Measurements from ENCODE around the gene PAK1. TPM values are rescaled to one million over a fixed set of nuclear protein-coding genes. Genes with fewer than 3 reads are reported as not detected.
"Not testable (repeated sequence)": the region's sequence is repeated elsewhere in the genome, so short reads cannot be mapped to it uniquely, and the experiment has no call there.

The PAK1 gene
- total RNA-seq, 2 donors from 2014 or later = 12.5 to 15.2 TPM

- no peak for DNase-seq (ENCODE audit: low spot score)
- TF ChIP-seq CTCF (IDR thresholded peaks at IDR 0.05) = no peak
- H3K9me3 ChIP-seq = no peaks in the 10 kb centered on the region
- H3K27me3 ChIP-seq = no peaks in the 10 kb centered on the region
- no peak overlapping the region for H3K27ac ChIP-seq
- H3K4me3 ChIP-seq = no peak overlapping the region
- peaks cover 0 to 15% of the 10 kb centered on the region in 2 donors for H3K4me1 ChIP-seq
- H3K36me3 ChIP-seq = no peaks in the 10 kb centered on the region
Observed at GRCh38 chr11:77384571-77384970, 89.3 kb downstream of the PAK1 start.

- H3K27me3 ChIP-seq; DNase-seq (ENCODE audit: low spot score); H3K27ac ChIP-seq; H3K36me3 ChIP-seq; H3K9me3 ChIP-seq; H3K4me3 ChIP-seq: not testable (repeated sequence)
- peaks cover 0 to 15% of the 10 kb centered on the region in 2 donors for H3K4me1 ChIP-seq
Observed at GRCh38 chr11:77383349-77383748, 90.5 kb downstream of the PAK1 start.

GRCh38 chr11:77381729-77382665 is 91.9 kb downstream of the PAK1 start:
- Histone ChIP-seq H3K27ac (no peak overlapping the region), H3K9me3 (no peaks in the 10 kb centered on the region), H3K27me3 (no peaks in the 10 kb centered on the region), H3K36me3 (no peaks in the 10 kb centered on the region), H3K4me1 (peaks cover 0 to 15% of the 10 kb centered on the region in 2 donors), H3K4me3 (no peak overlapping the region)
- no peak for TF ChIP-seq CTCF (IDR thresholded peaks at IDR 0.05)
- no peak for DNase-seq (ENCODE audit: low spot score)

GRCh38 chr11:77379934-77380333 is 94.0 kb downstream of the PAK1 start:
- H3K27ac ChIP-seq = no peak overlapping the region
- peaks cover 0 to 4% of the 10 kb centered on the region in 2 donors for H3K4me1 ChIP-seq
- no peaks in the 10 kb centered on the region for H3K27me3 ChIP-seq
- TF ChIP-seq CTCF (IDR thresholded peaks at IDR 0.05) = no peak
- H3K36me3 ChIP-seq = no peaks in the 10 kb centered on the region
- no peak overlapping the region for H3K4me3 ChIP-seq
- DNase-seq (ENCODE audit: low spot score) = no peak
- H3K9me3 ChIP-seq = no peaks in the 10 kb centered on the region

- Histone ChIP-seq H3K4me1 (peaks cover 0 to 4% of the 10 kb centered on the region in 2 donors), H3K36me3 (no peaks in the 10 kb centered on the region), H3K27me3 (no peaks in the 10 kb centered on the region), H3K27ac (no peak overlapping the region), H3K9me3 (no peaks in the 10 kb centered on the region), H3K4me3 (no peak overlapping the region)
- DNase-seq (ENCODE audit: low spot score) = no peak
- no peak for TF ChIP-seq CTCF (IDR thresholded peaks at IDR 0.05)
Observed at GRCh38 chr11:77379253-77379652, 94.6 kb downstream of the PAK1 start.

- no peak overlapping the region for H3K27ac ChIP-seq
- TF ChIP-seq CTCF (IDR thresholded peaks at IDR 0.05) = no peak
- H3K27me3 ChIP-seq = no peaks in the 10 kb centered on the region
- H3K4me1 ChIP-seq = peaks cover 0 to 4% of the 10 kb centered on the region in 2 donors
- DNase-seq (ENCODE audit: low spot score) = no peak
- H3K9me3 ChIP-seq = no peaks in the 10 kb centered on the region
- H3K4me3 ChIP-seq = no peak overlapping the region
- peaks cover 10% of the 10 kb centered on the region for H3K36me3 ChIP-seq
Observed at GRCh38 chr11:77377734-77378133, 96.2 kb downstream of the PAK1 start.

Data from right atrium auricular region (tissue), 2 donors.